ENCODE data around the gene ELOVL4. TPM values are rescaled to one million over a fixed set of nuclear protein-coding genes. Genes with fewer than 3 reads are reported as not detected.

ELOVL4 gene
- total and polyA plus RNA-seq, 8 donors = 0.12 to 5.8 (median 1.9) TPM; not detected in 1

GRCh38 chr6:79941489-79942151 lies 5.7 kb downstream of the ELOVL4 start:
- H3K27ac ChIP-seq = no peak overlapping the region
- no peak for DNase-seq
- 71 to 74% (median 72%) methylated on average over 5 of the region's 5 CpGs for WGBS, 5 donors
- TF ChIP-seq EP300 (IDR thresholded peaks at IDR 0.05) (no peak), CTCF (IDR thresholded peaks at IDR 0.05) (no peak), POLR2AphosphoS5 (IDR thresholded peaks at IDR 0.05) (no peak), POLR2A (IDR thresholded peaks at IDR 0.05) (no peak)
- peaks cover 7 to 11% (median 9%) of the 10 kb centered on the region in 4 donors for H3K4me1 ChIP-seq
- H3K27me3 ChIP-seq = peaks cover 0 to 26% (median 4%) of the 10 kb centered on the region in 3 donors
- H3K9me3 ChIP-seq = no peaks in the 10 kb centered on the region
- no peak overlapping the region for H3K4me3 ChIP-seq
- intact Hi-C loops (cut with DNase I; ENCODE audit: low total_unique reads) = no loop called here
- H3K36me3 ChIP-seq = no peaks in the 10 kb centered on the region

- peaks cover 0 to 5% (median 0%) of the 10 kb centered on the region in 4 donors for H3K36me3 ChIP-seq
- intact Hi-C loops (cut with DNase I; ENCODE audit: low total_unique reads) = no loop called here
- TF ChIP-seq POLR2A (IDR thresholded peaks at IDR 0.05) = no peak
- TF ChIP-seq CTCF (IDR thresholded peaks at IDR 0.05) = no peak
- TF ChIP-seq EP300 (IDR thresholded peaks at IDR 0.05) = no peak
- no peak for TF ChIP-seq POLR2AphosphoS5 (IDR thresholded peaks at IDR 0.05)
- WGBS, 5 donors = 21 to 41% (median 39%) methylated on average over 1 of the region's 1 CpG
- DNase-seq = no peak
- no peaks in the 10 kb centered on the region for H3K4me1 ChIP-seq
- no peaks in the 10 kb centered on the region for H3K27me3 ChIP-seq
- H3K4me3 ChIP-seq = no peak overlapping the region
- no peaks in the 10 kb centered on the region for H3K9me3 ChIP-seq
- no peak overlapping the region for H3K27ac ChIP-seq
These were observed 18.8 kb downstream of the ELOVL4 start for GRCh38 chr6:79928478-79928998.

- H3K27ac ChIP-seq = no peak overlapping the region
- no peaks in the 10 kb centered on the region for H3K27me3 ChIP-seq
- H3K4me1 ChIP-seq = no peaks in the 10 kb centered on the region
- TF ChIP-seq CTCF (IDR thresholded peaks at IDR 0.05) (no peak), POLR2A (IDR thresholded peaks at IDR 0.05) (no peak), EP300 (IDR thresholded peaks at IDR 0.05) (no peak), POLR2AphosphoS5 (IDR thresholded peaks at IDR 0.05) (no peak)
- H3K4me3 ChIP-seq = no peak overlapping the region
- WGBS, 5 donors = 14 to 34% (median 19%) methylated on average over 3 of the region's 3 CpGs
- intact Hi-C loops (cut with DNase I; ENCODE audit: low total_unique reads) = no loop called here
- no peaks in the 10 kb centered on the region for H3K9me3 ChIP-seq
- peak in 1 of 2 donors; percentile 12 for DNase-seq
- H3K36me3 ChIP-seq = peaks cover 0 to 5% (median 0%) of the 10 kb centered on the region in 4 donors
These were observed 19.6 kb downstream of the ELOVL4 start for GRCh38 chr6:79927758-79928157.

GRCh38 chr6:79923270-79923669 lies 24.1 kb downstream of the ELOVL4 start:
- intact Hi-C loops (cut with DNase I; ENCODE audit: low total_unique reads) = no loop called here
- no peak overlapping the region for H3K4me3 ChIP-seq
- TF ChIP-seq CTCF (IDR thresholded peaks at IDR 0.05) (no peak), EP300 (IDR thresholded peaks at IDR 0.05) (no peak), POLR2A (IDR thresholded peaks at IDR 0.05) (no peak), POLR2AphosphoS5 (IDR thresholded peaks at IDR 0.05) (no peak)
- H3K27ac ChIP-seq = no peak overlapping the region
- H3K27me3 ChIP-seq = no peaks in the 10 kb centered on the region
- peaks cover 0 to 14% (median 0%) of the 10 kb centered on the region in 4 donors for H3K36me3 ChIP-seq
- no peaks in the 10 kb centered on the region for H3K9me3 ChIP-seq
- no peak for DNase-seq
- 73 to 85% (median 78%) methylated on average over 2 of the region's 2 CpGs for WGBS, 5 donors
- no peaks in the 10 kb centered on the region for H3K4me1 ChIP-seq

Measured in stomach (tissue), 9 donors.